Lung (tissue), 12 donors: ENCODE results near the gene PHF12. TPM values are rescaled to one million over a fixed set of nuclear protein-coding genes. Genes with fewer than 3 reads are reported as not detected.

Experiments
- ATAC-seq: fragments of 200-7000 bp; cut with Tn5 transposase; one replicate; pipeline ENCODE4 v1.9.1; 2020; ENCODE audit warnings: moderate number of reproducible peaks; ENCODE audit not compliant: insufficient read depth, low FRiP score
- DNase-seq, 3 donors: peaks; one replicate each; pipeline ENCODE4 v3.0.0-alpha.2; 2013 to 2017
- H3K27ac ChIP-seq, 2 donors: one replicate each; pipeline ENCODE4 v1.5.1; 2013; ENCODE audit warnings: mild to moderate bottlenecking in 2 of 2, moderate library complexity in 2 of 2, control low read depth in 1 of 2, inconsistent platforms in 1 of 2, low read depth in 1 of 2, low read length in 1 of 2
- H3K27me3 ChIP-seq, 3 donors: one replicate each; pipeline ENCODE4 v1.5.1; 2013; ENCODE audit warnings: low read length in 2 of 3; ENCODE audit not compliant: control insufficient read depth in 3 of 3, insufficient read depth in 3 of 3
- H3K36me3 ChIP-seq, 4 donors: one replicate each; pipeline ENCODE4 v1.5.1; 2013; ENCODE audit warnings: low read length in 4 of 4, mild to moderate bottlenecking in 1 of 4, moderate library complexity in 1 of 4; ENCODE audit not compliant: control insufficient read depth in 4 of 4, insufficient read depth in 4 of 4
- H3K4me1 ChIP-seq, 5 donors: one replicate each; pipeline ENCODE4 v1.5.1; 2013; ENCODE audit warnings: low read length in 5 of 5, mild to moderate bottlenecking in 2 of 5, moderate library complexity in 1 of 5; ENCODE audit not compliant: control insufficient read depth in 5 of 5, insufficient read depth in 5 of 5
- H3K4me3 ChIP-seq: one replicate; pipeline ENCODE4 v1.5.1; 2013; ENCODE audit warnings: mild to moderate bottlenecking, control low read depth, moderate library complexity
- H3K9ac ChIP-seq, 2 donors: one replicate each; pipeline ENCODE4 v1.5.1; 2013; ENCODE audit warnings: low read length in 2 of 2, control low read depth in 1 of 2; ENCODE audit not compliant: insufficient read depth in 1 of 2
- H3K9me3 ChIP-seq, 4 donors: one replicate each; pipeline ENCODE4 v1.5.1; 2013; ENCODE audit warnings: low read length in 3 of 4, mild to moderate bottlenecking in 1 of 4, moderate library complexity in 1 of 4; ENCODE audit not compliant: control insufficient read depth in 4 of 4, insufficient read depth in 3 of 4
- CTCF ChIP-seq: IDR thresholded peaks from 2 replicates; pipeline ENCODE4 v1.5.1; 2012; ENCODE audit warnings: mild to moderate bottlenecking; ENCODE audit errors: control extremely low read depth, extremely low read depth
- WGBS, 2 donors: extraction: QIAGEN DNeasy Blood & Tissue Kit; methylation state at CpG; one replicate each; pipeline ENCODE4 v1.1.7; 2013; 5-methylcytosine and 5-hydroxymethylcytosine counted together
- polyA plus RNA-seq, 2 donors: library from polyadenylated mRNA; stranded (reverse); fragments of 200-250 nt; gene quantifications; one replicate each; pipeline ENCODE4 v1.2.1, GENCODE V29; 2013
- total RNA-seq, 2 donors: library from RNA; depleted of rRNA in 1 of 2; stranded (reverse); fragments of >200 nt in 1 of 2; gene quantifications; one replicate each; pipeline ENCODE4 v1.2.1, GENCODE V29; 2014 to 2021
- donor health status: control.
- donor health status: control.
- donor health status: Bipolar disorder and iron deficiency.
- donor health status: healthy.
- donor health status: DM: yes; HTN: yes; CAD: no.

PHF12 gene
- total and polyA plus RNA-seq, 4 donors, result 12.6 to 59.1 (median 37.3) TPM

- TF ChIP-seq CTCF, result no peak
- 68 to 83% methylated on average over 10 of the region's 10 CpGs for WGBS, 2 donors
- DNase-seq (peak; percentile 27 to 48 (median 33)), ATAC-seq (no peak)
- no peak overlapping the region for H3K27ac ChIP-seq
- H3K4me1 ChIP-seq, result peaks cover 0 to 17% (median 6%) of the 10 kb centered on the region in 5 donors
- H3K27me3 ChIP-seq, result no peaks in the 10 kb centered on the region
- H3K9me3 ChIP-seq, result no peaks in the 10 kb centered on the region
- no peaks in the 10 kb centered on the region for H3K36me3 ChIP-seq
- H3K9ac ChIP-seq, result no peak overlapping the region
- no peak overlapping the region for H3K4me3 ChIP-seq
Measured at GRCh38 chr17:28968231-28968913, 17.1 kb upstream of the PHF12 start.

- peak; percentile 15 to 39 (median 36) for DNase-seq
- WGBS, 2 donors, result 53 to 55% methylated on average over 7 of the region's 7 CpGs
- no peaks in the 10 kb centered on the region for H3K9me3 ChIP-seq
- no peak overlapping the region for H3K4me3 ChIP-seq
- H3K36me3 ChIP-seq, result no peaks in the 10 kb centered on the region
- H3K27me3 ChIP-seq, result no peaks in the 10 kb centered on the region
- H3K27ac ChIP-seq, result peak overlapping the region in 1 of 2 donors; percentile 15
- peaks cover 0 to 14% (median 6%) of the 10 kb centered on the region in 5 donors for H3K4me1 ChIP-seq
- no peak for TF ChIP-seq CTCF
- no peak for ATAC-seq
- H3K9ac ChIP-seq, result no peak overlapping the region
Measured at GRCh38 chr17:28967221-28968135, 16.2 kb upstream of the PHF12 start.

GRCh38 chr17:28963841-28964240 lies 12.5 kb upstream of the PHF12 start:
- TF ChIP-seq CTCF, result no peak
- no peak for ATAC-seq
- H3K27ac ChIP-seq, result no peak overlapping the region
- DNase-seq, result no peak
- H3K27me3 ChIP-seq, result peaks cover 0 to 2% (median 0%) of the 10 kb centered on the region in 3 donors
- H3K9me3 ChIP-seq, result no peaks in the 10 kb centered on the region
- WGBS, 2 donors, result 67% methylated on average over 8 of the region's 8 CpGs
- no peak overlapping the region for H3K9ac ChIP-seq
- H3K4me3 ChIP-seq, result no peak overlapping the region
- H3K4me1 ChIP-seq, result peaks cover 0 to 14% (median 5%) of the 10 kb centered on the region in 5 donors
- H3K36me3 ChIP-seq, result no peaks in the 10 kb centered on the region
